Measurements from ENCODE around the gene XXYLT1.
A peak's percentile ranks its signal among the peaks of the same experiment; 100 is the strongest.
"Not testable (repeated sequence)": the region's sequence is repeated elsewhere in the genome, so short reads cannot be mapped to it uniquely, and the experiment has no call there.

The XXYLT1 gene

GRCh38 chr3:195270817-195271409 lies at the start of gene XXYLT1:
TSS of gene XXYLT1 (minus strand) at chr3:195271159. CDS start at chr3:195271058, 101 bp downstream.
- peak; percentile 85 for DNase-seq

- DNase-seq: no peak
Observed at GRCh38 chr3:195319060-195319459, 48.1 kb upstream of the XXYLT1 start.

- no peak for DNase-seq
Observed at GRCh38 chr3:195312714-195313113, 41.8 kb upstream of the XXYLT1 start.

GRCh38 chr3:195307711-195308110 lies 36.8 kb upstream of the XXYLT1 start:
- DNase-seq: no peak

- no peak for DNase-seq
Observed at GRCh38 chr3:195306369-195306768, 35.4 kb upstream of the XXYLT1 start.

GRCh38 chr3:195302431-195302830 lies 31.5 kb upstream of the XXYLT1 start:
- no peak for DNase-seq

- no peak for DNase-seq
Observed at GRCh38 chr3:195297446-195297845, 26.5 kb upstream of the XXYLT1 start.

- DNase-seq: no peak
Observed at GRCh38 chr3:195296662-195297061, 25.7 kb upstream of the XXYLT1 start.

- no peak for DNase-seq
Observed at GRCh38 chr3:195291121-195291520, 20.2 kb upstream of the XXYLT1 start.

GRCh38 chr3:195290643-195291042 lies 19.7 kb upstream of the XXYLT1 start:
- not testable (repeated sequence) for DNase-seq

GRCh38 chr3:195286115-195286872 lies 15.3 kb upstream of the XXYLT1 start:
- no peak for DNase-seq

GRCh38 chr3:195285372-195285771 lies 14.4 kb upstream of the XXYLT1 start:
- DNase-seq: no peak

GRCh38 chr3:195284842-195285241 lies 13.9 kb upstream of the XXYLT1 start:
- no peak for DNase-seq

GRCh38 chr3:195282961-195283360 lies 12.0 kb upstream of the XXYLT1 start:
- no peak for DNase-seq

GRCh38 chr3:195274259-195274966 lies 3.5 kb upstream of the XXYLT1 start:
- no peak for DNase-seq

- DNase-seq: peak; percentile 83
Observed at GRCh38 chr3:195271410-195272243, 668 bp upstream of the XXYLT1 start.

GRCh38 chr3:195270079-195270816 lies 711 bp downstream of the XXYLT1 start:
- peak; percentile 50 for DNase-seq

GRCh38 chr3:195269375-195270078 lies 1.4 kb downstream of the XXYLT1 start:
- no peak for DNase-seq

GRCh38 chr3:195268576-195269309 lies 2.2 kb downstream of the XXYLT1 start:
- DNase-seq: no peak

GRCh38 chr3:195267096-195267495 lies 3.9 kb downstream of the XXYLT1 start:
- no peak for DNase-seq

GRCh38 chr3:195266428-195266827 lies 4.5 kb downstream of the XXYLT1 start:
- no peak for DNase-seq
